Astrocyte of the spinal cord (primary cell): ENCODE measurements around the gene TENM3.

Experiments
- DNase-seq: peaks from one replicate; pipeline ENCODE4 v3.0.0; 2011; ENCODE audit warnings: low read depth, low spot score
- H3K4me3 ChIP-seq: 2 replicates; pipeline ENCODE4 v1.5.1; 2011; ENCODE audit warnings: low read depth, mild to moderate bottlenecking, low read length, moderate library complexity
- CTCF ChIP-seq: IDR thresholded peaks from 2 replicates; pipeline ENCODE4 v1.5.1; 2012; ENCODE audit warnings: low read depth, mild to moderate bottlenecking, low read length, inconsistent platforms
- in situ Hi-C: cut with HindIII; loops from 2 replicates; pipeline ENCODE4 v1.10.0; 2017; ENCODE audit warnings: low sequenced_read_pairs

TENM3 gene

GRCh38 chr4:182629096-182629495 lies 385.9 kb downstream of the TENM3 start:
- in situ Hi-C loops: no loop called here
- no peak overlapping the region for H3K4me3 ChIP-seq
- TF ChIP-seq CTCF: no peak
- DNase-seq: no peak

- H3K4me3 ChIP-seq: no peak overlapping the region
- in situ Hi-C loops: no loop called here
- TF ChIP-seq CTCF: no peak
- no peak for DNase-seq
These were observed 397.3 kb downstream of the TENM3 start for GRCh38 chr4:182640491-182640890.

GRCh38 chr4:182640932-182641331 lies 397.7 kb downstream of the TENM3 start:
- no peak for TF ChIP-seq CTCF
- DNase-seq: no peak
- in situ Hi-C loops: no loop called here
- H3K4me3 ChIP-seq: no peak overlapping the region

GRCh38 chr4:182642831-182643230 lies 399.6 kb downstream of the TENM3 start:
- TF ChIP-seq CTCF: peak; percentile 29
- in situ Hi-C loops: no loop called here
- DNase-seq: peak; percentile 54
- H3K4me3 ChIP-seq: no peak overlapping the region

- no peak overlapping the region for H3K4me3 ChIP-seq
- no peak for TF ChIP-seq CTCF
- peak; percentile 90 for DNase-seq
- in situ Hi-C loops: no loop called here
These were observed 400.8 kb downstream of the TENM3 start for GRCh38 chr4:182643801-182644682.

GRCh38 chr4:182644683-182645050 lies 401.5 kb downstream of the TENM3 start:
- TF ChIP-seq CTCF: no peak
- in situ Hi-C loops: no loop called here
- H3K4me3 ChIP-seq: no peak overlapping the region
- DNase-seq: peak; percentile 56

- in situ Hi-C loops: no loop called here
- no peak for DNase-seq
- H3K4me3 ChIP-seq: no peak overlapping the region
- TF ChIP-seq CTCF: no peak
These were observed 402.3 kb downstream of the TENM3 start for GRCh38 chr4:182645511-182645910.
